Activated T-helper 1 cell treated with anti-CD3 and anti-CD28 coated beads, Interleukin-2, amount 50 U/mL, for 16 hours (primary cell): ENCODE results near the gene LRRK2.
"Not testable (repeated sequence)": the region's sequence is repeated elsewhere in the genome, so short reads cannot be mapped to it uniquely, and the experiment has no call there.

ENCODE experiments used
- DNase-seq, 2 donors: peaks; one replicate each; pipeline ENCODE4 v3.0.0-alpha.2; 2020; ENCODE audit warnings: low read depth in 1 of 2, low spot score in 1 of 2

Gene LRRK2

GRCh38 chr12:40244526-40245156 lies 19.8 kb downstream of the LRRK2 start:
- DNase-seq: not testable (repeated sequence)

DNA sequence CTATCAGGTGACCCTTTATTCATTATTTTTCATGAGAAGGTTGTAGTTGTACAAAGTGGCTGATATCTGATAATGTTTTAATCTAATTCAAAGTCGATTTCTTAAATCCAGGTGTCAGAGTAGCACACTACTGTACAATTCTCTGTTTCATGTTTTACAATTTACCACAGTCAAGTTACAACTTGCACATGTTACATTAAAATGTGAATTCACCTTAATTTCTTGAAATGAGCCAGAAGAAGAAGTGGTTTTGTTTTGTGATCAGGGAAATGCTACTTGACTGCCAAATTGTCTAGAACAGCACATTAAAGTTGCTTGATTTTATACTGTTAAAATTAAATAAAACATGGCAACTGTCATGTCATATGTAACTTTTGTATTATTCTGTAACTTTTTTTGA lies 23.2 kb downstream of the LRRK2 start:
- no peak for DNase-seq

DNA sequence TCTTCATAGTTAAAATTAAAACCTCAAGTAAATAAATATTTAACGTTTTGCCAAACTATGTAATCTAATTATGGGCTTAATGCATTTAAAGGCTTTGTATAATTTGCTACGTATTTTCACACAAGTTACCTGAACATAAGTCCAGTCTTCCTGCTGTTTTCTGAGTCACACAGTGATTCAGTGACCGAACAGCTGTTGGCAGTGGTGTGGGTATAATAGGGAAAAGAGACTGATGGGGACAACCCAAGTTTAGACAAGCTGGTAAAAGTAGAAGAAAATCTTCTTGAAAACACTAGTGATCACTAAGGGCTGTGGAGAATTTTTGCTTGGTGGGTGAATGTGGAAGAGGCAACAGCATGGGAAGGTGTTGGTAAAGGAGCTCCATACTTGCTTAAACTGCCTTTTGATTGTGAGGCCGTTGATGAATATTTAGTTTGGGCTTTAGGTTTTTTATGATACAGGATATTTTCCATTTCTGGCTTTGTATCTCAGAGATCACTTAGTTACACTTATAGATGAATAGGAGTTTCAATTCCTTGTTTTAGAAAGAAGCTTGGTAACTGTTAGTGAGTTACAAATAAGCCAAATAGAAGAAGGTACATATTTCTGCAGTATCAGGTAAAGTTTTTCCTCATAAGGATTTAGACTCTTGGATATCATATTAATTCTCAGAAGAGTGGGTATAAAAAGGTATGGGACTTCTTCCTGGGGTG lies 23.9 kb downstream of the LRRK2 start:
- DNase-seq: no peak

- DNase-seq: not testable (repeated sequence)
Observed at GRCh38 chr12:40250652-40251051, 25.9 kb downstream of the LRRK2 start.

DNA sequence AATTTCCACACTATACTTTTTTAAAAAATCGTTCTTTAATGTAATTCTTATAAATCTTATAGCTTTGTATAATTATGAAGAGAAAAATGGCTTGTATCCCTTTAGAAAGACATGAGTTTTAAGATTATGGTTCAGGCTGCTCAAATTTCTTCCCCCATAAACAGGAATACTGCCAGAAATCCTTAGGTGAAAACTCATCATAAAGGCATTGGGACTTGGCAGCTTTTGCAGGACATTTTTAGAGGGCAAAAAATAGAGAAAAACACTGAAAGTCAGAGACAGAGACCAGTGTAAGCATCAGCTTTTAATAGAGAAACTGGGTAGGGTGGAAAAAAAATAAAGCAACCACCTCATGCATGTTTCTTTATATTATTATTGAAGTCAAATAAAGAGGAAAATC lies 29.1 kb downstream of the LRRK2 start:
- no peak for DNase-seq

- no peak for DNase-seq
Observed at GRCh38 chr12:40254455-40255085, 29.8 kb downstream of the LRRK2 start.

DNA sequence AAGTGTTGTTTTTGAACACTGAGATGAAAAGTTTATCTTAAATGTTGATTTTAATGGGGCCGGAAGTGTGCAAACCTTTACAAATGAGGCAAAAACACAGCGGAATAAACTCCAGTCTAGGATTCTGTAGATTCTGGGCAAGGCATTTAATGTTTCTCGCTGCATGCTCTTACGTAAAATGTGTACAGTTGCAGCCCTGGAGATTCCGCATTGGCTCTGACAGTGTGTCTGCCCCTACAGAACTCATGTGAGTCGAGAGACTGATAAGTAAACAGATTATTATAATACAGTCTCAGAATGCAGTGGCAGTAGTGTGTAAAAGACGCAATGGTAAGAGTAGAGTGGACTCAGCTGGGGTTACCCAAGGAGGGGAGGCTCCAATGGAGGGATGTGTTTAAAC lies 33.6 kb downstream of the LRRK2 start:
- DNase-seq: no peak

- no peak for DNase-seq
Observed at GRCh38 chr12:40261937-40262336, 37.1 kb downstream of the LRRK2 start.

GRCh38 chr12:40262657-40263056 lies 37.9 kb downstream of the LRRK2 start:
- no peak for DNase-seq

DNA sequence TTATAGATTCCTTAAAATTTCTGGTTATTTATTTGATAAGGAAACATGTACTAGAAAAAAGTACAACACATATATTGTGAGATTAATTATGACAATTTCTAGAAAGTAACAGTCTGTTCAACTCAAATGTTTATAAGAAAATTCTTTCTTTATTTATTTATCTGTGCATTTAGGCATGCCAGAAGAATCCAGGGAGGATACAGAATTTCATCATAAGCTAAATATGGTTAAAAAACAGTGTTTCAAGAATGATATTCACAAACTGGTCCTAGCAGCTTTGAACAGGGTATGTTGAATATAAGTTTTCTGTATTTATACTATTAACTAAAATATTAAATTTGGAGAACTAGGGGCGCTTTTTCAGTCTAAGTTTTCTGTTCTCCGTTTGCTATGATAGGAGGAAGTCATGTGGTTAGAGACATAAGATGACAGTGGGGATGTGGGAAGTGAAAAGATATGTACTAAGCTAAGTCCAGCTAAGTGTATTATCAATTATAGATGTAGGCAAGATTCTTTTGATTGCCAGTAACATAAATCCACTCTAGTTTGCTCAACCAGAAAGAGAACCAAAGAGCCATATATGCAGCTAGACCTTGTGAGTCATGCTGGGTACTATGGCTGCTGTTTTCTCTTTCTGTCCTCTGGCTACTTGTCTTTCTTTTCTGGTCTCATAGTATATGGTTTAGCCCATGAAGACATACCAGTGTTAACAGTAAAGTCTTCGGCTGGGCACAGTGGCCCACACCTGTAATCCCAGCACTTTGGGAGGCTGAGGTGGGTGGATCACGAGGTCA lies 39.0 kb downstream of the LRRK2 start:
- no peak for DNase-seq

GRCh38 chr12:40271981-40272664 lies 47.3 kb downstream of the LRRK2 start:
- no peak for DNase-seq

- DNase-seq: no peak
Observed at GRCh38 chr12:40281791-40282364, 57.1 kb downstream of the LRRK2 start.

- no peak for DNase-seq
Observed at GRCh38 chr12:40286583-40286982, 61.8 kb downstream of the LRRK2 start.

- no peak for DNase-seq
Observed at GRCh38 chr12:40287369-40287975, 62.7 kb downstream of the LRRK2 start.

GRCh38 chr12:40292788-40293429 lies 68.1 kb downstream of the LRRK2 start:
- no peak for DNase-seq

DNA sequence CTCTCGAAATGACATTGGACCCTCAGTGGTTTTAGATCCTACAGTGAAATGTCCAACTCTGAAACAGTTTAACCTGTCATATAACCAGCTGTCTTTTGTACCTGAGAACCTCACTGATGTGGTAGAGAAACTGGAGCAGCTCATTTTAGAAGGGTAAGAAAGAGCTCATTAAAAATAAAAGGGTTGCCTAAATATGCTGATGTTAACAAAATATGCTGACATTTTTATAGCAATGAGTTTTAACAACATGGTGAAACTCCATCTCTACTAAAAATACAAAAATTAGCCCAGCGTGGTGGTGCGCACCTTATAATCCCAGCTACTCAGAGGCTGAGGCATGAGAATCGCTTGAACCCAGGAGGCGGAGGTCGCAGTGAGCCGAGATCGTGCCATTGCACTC lies 73.5 kb downstream of the LRRK2 start:
- no peak for DNase-seq

GRCh38 chr12:40300490-40300889 lies 75.7 kb downstream of the LRRK2 start:
- DNase-seq: no peak

DNA sequence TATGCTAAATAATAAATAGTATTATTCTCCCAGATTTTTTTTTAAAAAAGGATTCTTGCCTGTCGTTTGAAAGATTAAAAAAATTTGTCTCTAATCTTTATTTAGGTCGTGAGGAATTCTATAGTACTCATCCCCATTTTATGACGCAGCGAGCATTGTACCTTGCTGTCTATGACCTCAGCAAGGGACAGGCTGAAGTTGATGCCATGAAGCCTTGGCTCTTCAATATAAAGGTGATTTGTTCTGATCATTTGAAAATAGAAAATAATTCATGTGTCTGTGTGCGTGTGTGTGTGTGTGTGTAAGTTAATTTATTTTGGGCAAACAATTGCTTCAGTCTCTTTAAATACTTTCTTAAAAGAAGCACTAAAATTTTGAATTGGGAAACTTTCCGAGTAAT lies 84.2 kb downstream of the LRRK2 start:
- no peak for DNase-seq

- no peak for DNase-seq
Observed at GRCh38 chr12:40310211-40310610, 85.4 kb downstream of the LRRK2 start.

DNA sequence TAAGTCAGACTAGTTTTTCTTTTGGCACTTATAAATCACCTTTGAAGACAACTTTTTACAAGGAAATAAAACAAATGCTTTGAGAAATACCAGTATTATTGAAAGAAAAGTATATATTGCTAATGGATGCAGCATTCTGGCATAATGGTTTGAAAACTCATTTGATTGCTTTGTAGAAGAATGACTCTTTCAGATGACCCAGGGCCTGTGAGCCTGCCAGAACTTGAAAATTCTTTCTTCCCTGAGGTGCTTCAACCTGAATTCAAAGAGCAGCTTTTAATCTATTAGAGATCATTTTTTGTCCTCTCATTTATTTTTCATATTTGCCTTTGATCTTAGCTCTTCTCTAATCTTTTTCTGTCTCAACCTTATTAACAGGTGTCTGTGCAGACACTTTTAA lies 87.4 kb downstream of the LRRK2 start:
- no peak for DNase-seq
